ENCODE results near the gene DNASE1L1.

DNA sequence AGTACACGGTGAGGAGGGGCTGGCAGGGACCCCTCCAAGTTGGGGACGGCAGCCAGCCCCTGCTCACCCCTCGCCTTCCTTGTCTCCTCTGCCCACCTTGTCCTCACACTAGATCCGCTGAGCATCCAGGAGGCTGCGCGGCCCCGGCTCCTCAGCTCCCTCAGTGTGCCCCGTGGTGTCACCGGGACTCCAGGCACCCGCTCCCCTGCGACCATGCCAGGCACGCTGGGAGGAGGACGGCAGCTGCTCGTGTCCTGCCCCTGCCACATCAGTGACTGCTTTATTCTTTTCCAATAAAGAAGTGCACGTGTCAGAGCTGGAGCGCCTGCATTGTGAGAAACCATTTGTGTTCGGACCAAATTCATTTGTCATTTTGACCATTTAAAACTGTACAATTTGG is 41.3 kb upstream of the DNASE1L1 start:
- TF ChIP-seq GATA2 (IDR thresholded peaks at IDR 0.05; ENCODE audit: low read depth, low read length) (no peak), GATA3 (IDR thresholded peaks at IDR 0.05; ENCODE audit: low read depth, low read length) (no peak)
